Activated naive CD8-positive, alpha-beta T cell treated with anti-CD3 and anti-CD28 coated beads, Interleukin-2, amount 50 U/mL, for 16 hours (primary cell): Measurements from ENCODE around the gene CCDC116.
"Not testable (repeated sequence)": the region's sequence is repeated elsewhere in the genome, so short reads cannot be mapped to it uniquely, and the experiment has no call there.

Experiments used
- DNase-seq: peaks from one replicate; pipeline ENCODE4 v3.0.0-alpha.2; 2020; ENCODE audit warnings: low read depth, low spot score

CCDC116 gene

GRCh38 chr22:21652010-21652546 is 19.5 kb downstream of the CCDC116 start:
- peak; percentile 47 for DNase-seq

- DNase-seq = no peak
These were observed 20.3 kb downstream of the CCDC116 start for GRCh38 chr22:21652547-21653545.

- no peak for DNase-seq
These were observed 24.4 kb downstream of the CCDC116 start for GRCh38 chr22:21657020-21657359.

DNA sequence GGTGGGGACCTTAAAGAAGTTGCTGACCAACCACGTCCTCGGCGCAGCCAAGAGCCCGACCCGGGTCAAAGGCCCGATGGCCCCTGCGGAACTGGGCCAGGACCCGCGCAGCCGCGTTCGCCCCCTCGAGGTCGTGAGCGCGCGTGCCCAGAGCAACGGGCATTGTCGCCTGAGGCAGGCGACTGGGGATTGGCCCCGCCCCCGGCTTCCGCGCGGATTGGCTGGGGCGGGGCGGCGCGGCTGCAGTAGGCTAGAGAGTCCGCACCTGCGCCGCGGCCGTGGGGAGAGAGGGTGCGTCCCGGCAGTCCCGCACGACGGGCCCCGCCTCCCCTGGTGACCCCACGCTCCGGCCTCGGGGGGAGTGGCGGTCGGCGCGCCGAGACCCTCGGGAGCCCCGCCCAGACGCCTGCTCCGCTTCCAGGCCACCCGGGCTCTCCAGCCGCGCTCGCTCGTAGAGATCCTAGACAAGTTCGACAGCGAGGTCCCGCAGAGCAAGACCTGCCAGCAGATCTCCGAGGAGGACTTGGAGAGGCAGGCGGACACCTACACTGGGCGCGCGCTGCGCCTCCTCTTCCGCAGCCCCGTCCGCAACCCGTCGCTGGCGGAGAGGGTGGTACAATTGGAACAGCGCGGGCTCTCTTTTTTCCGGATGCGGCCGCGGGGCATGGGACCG is 24.9 kb downstream of the CCDC116 start:
- peak; percentile 46 for DNase-seq

GRCh38 chr22:21659864-21660525 is 27.4 kb downstream of the CCDC116 start:
- no peak for DNase-seq

GRCh38 chr22:21660904-21661303 is 28.3 kb downstream of the CCDC116 start:
- DNase-seq = no peak

GRCh38 chr22:21661991-21662390 is 29.4 kb downstream of the CCDC116 start:
- no peak for DNase-seq

DNA sequence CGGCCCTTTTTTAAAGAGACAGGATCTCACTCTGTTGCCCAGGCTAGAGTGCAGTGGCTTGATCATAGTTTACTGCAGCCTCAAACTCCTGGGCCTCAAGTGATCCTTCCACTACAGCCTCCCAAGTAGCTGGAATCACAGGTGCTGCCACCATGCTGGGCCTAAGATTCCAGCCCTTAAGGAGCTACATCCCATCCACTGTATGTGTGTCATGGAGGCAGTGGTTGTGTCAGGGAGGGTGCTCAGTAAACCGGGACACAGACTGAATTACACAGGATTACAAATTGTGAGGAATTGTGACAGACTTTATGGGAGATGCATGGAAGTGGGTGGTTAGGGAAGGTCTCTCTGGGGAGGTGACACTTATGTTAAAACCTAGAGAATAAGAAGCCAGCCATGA is 31.2 kb downstream of the CCDC116 start:
- DNase-seq = no peak

DNA sequence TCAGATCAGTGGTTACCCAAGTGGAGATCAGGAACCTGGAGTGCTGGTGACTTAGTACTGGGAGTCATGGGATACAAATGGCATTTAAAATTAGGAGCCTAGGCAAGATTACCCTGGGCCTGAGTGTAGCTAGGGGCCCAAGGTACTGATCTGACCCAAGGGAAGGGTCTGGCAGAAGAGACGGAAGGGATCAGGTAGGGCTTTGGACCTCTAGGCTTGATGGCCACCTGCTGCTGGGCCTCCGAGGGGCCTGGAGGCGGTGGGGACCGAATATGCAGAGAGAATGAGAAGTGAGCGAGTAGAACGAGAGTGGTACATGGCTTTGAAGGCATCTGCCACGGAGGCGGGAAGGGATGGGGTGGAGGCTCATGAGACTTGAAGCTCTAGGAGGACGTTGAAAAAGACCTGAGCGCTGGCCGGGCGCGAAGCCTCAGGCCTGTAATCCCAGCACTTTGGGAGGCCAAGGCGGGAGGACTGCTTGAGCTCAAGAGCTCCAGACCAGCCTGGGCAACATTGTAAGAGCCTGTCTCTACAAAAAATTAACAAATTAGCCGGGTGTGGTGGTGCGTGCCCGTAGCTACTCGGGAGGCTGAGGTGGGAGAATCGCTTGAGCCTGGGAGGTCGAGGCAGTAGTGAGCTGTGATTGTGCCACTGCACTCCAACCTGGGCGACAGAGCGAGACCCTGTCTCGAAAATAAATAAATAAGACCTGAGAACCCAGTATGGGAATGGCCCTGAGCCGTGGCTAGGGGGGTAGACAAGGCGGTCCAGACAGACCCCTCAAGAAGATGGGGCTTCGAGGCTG is 32.7 kb downstream of the CCDC116 start:
- DNase-seq = no peak

- no peak for DNase-seq
These were observed 34.2 kb downstream of the CCDC116 start for GRCh38 chr22:21666786-21667185.

DNA sequence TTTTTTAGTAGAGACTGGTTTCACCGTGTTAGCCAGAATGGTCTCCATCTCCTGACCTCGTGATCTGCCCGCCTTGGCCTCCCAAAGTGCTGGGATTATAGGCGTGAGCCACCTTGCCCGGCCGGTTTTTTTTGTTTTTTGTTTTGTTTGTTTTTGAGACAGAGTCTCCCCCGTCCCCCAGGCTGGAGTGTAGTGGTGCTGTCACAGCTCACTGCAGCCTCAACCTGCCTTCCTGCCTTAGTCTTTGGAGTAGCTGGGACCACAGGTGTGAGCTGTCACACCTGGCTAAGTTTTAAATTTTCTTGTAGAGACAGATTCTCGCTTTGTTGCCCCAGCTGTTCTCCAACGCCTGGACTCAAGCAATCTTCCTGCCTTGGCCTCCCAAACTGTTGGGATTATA is 36.5 kb downstream of the CCDC116 start:
- DNase-seq = no peak

DNA sequence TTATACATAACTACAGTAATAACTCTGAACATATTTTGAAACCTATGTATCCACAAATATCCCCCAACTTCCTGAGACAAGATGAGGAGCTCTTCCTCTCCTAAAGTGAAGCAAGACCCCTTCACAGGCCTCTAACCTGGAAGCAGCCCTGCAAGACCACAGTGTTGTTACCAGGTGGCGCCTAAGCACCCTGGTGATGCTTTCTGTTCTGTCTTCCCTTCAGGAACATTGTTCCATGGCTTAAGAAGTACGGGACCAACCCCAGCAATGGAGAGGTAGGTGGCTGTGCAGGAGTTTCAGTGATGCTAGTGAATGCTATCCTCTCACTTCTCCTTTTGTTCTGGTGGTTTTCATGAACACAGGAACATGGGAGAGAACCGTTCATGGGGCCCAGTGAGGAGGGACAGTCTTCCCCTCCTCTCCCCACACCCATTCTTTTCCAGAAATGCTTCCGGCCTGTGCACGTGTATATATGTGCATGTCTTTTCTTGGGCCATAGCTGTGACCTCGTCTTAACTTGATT is 39.6 kb downstream of the CCDC116 start:
- no peak for DNase-seq

DNA sequence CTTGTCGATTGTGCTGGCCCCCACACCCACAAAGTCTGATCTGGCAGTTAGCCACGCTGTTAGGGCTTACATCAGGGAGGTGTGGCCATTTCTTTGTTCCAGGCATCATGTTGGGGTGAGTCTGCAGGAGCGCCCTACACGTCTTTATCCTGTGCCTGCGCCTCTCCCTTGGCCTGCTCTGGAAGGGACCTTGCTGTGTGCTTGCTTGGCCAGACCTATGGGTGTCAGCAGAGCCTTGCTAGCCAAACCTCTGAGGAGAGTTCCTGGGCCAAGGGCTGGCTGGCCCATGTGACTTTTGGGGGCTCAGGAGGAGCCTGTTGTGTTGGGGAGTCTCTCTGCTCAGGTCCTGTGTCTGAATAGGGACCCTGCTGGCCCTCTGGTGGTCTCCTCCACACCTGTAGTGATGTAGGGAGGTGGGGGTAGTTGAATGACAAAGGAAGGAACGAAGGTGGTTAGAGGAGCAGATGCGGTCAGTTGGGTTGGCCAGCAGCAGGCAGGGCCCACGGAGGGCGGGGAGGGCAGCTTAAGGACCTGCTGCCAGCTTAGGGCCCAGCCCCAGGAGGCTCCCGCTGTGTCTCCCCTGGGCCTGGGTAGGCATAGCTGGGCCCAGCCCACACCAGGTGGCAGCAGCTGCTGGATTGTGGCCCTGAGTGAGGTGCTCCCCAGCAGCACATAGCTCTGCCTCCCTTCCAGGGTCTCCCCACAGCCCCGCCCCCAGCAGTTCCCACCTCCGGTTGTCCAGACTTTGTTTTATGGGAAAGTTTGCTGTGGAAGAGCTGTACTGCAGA is 41.2 kb downstream of the CCDC116 start:
- DNase-seq = no peak

- DNase-seq = no peak
These were observed 42.2 kb downstream of the CCDC116 start for GRCh38 chr22:21674638-21675245.

DNA sequence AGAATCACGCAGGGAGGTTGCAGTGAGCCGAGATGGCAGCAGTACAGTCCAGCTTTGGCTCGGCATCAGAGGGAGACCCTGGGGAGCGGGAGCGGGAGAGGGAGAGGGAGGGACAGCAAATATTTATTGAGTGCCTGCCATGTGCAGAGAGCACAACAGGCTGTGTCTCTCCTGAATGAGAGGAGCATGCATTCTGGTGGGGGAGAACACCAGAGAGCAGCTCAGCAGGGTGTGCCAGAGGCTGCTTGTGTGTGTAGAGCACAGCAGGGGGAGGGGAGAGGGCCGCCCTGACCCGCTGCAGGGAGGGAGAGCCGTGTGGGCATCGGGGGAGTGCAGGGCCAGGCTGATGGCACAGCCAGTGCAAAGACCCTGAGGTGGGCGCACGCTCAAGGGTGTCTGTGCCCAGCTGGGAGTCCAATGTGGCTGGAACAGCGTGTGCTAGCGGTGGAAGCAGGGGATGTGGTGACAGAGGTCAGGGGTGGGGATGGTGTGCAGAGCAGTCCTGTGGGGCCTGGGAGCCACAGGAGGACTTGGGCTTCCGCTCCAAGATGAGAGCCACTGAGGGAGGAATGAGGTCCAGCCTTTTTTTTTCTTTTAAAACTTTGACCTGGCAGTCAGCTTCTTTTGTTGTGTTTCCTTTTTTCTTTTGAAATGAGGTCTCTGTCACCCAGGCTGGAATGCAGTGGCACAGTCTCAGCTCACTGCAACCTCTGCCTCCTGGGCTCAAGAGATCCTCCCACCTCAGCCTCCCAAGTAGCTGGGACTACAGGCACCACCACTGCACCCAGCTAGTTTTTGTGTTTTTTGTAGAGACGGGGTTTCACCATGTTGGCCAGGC is 45.3 kb downstream of the CCDC116 start:
- no peak for DNase-seq

- DNase-seq = not testable (repeated sequence)
These were observed 46.3 kb downstream of the CCDC116 start for GRCh38 chr22:21678842-21679241.

DNA sequence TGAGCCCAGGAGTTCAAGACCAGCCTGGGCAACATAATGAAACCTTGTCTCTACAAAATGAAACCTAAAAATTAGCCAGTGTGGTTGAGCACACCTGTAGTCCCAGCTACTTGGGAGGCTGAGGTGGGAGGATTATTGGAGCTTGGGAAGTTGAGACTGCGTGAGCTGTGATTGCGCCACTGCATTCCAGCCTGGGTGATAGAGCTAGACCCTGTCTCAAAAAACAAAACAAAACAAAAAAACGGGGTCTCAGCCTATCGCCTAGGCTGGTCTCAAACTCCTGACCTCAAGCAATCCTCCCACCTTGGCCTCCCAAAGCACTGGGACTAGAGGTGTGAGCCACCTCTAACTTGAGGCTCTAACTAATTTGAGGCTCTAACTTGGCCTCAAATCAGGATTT is 46.8 kb downstream of the CCDC116 start:
- DNase-seq = no peak

- DNase-seq = no peak
These were observed 48.4 kb downstream of the CCDC116 start for GRCh38 chr22:21680830-21681565.
